Loucy (cell line): ENCODE measurements around the gene KIAA0825.

Experiments used
- CTCF ChIP-seq: fragments of 200-600 bp; sonication (generic); conservative IDR thresholded peaks from 2 replicates; pipeline ENCODE4 v1.5.1; 2014; ENCODE audit warnings: mild to moderate bottlenecking, antibody characterized with exemption, low read length
- EZH2phosphoT487 ChIP-seq: fragments of 200-600 bp; IDR thresholded peaks from 2 replicates; pipeline ENCODE4 v1.6.1; 2018; ENCODE audit warnings: antibody characterized with exemption, mild to moderate bottlenecking, moderate library complexity, borderline replicate concordance

- no peak for TF ChIP-seq CTCF
- no peak for TF ChIP-seq EZH2phosphoT487
These were observed 241.6 kb downstream of the KIAA0825 start for GRCh38 chr5:94376672-94377345.
